Measurements from ENCODE around the gene ACVR1C.

ACVR1C gene

DNA sequence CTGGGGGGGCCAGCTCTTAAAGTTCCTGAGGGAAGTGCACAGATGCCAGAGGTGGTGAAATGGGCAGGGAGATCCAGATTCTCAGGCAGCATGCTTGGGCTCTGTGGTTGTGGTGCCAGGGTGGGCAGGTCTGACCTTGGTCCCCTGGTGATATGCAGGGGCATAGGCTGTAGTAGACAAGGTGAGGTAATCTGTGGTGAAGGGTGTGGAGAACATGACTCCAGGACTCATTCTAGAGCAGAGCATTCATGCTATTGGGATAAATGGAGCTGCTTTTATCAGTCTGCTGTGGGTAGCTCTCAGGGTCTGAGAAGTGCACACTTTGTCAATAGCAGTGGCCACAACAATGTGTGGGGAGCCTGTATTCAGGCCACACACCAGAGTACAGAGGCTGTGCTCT is 16.9 kb downstream of the ACVR1C start:
- H3K9me3 ChIP-seq (ENCODE audit: insufficient read depth, low read depth, low read length), result no peaks in the 10 kb centered on the region

DNA sequence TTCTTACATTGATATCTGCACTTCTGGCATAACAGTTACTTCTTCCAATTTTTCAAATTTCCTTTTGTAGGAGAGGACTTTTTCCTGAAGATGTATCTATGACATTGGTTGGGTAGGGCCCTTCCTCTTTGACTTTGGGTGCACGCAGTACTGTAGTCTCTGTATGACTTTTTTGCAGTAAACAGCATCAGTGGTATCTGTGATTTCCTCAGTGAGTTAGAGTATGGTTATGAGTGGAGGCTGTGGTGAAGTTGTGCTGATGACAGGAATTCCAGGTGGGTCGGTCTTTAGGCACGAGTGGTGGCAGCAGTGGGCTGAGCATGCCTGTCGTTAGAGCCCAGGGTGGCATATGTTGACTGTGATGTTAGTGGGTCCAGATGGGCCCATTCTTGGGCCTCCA is 17.6 kb downstream of the ACVR1C start:
- Histone ChIP-seq H3F3A (ENCODE audit: low read depth) (no peaks in the 10 kb centered on the region), H3K4me2 (ENCODE audit: low read depth, low read length, poor library complexity, severe bottlenecking) (no peak overlapping the region), H3K36me3 (ENCODE audit: insufficient read depth, low read length) (no peaks in the 10 kb centered on the region), H4K20me1 (ENCODE audit: insufficient read depth, low read length, poor library complexity, severe bottlenecking) (no peaks in the 10 kb centered on the region), H3K9ac (ENCODE audit: low read depth, low read length, poor library complexity, severe bottlenecking) (no peak overlapping the region), H3K4me3 (ENCODE audit: low read length, poor library complexity, severe bottlenecking) (no peak overlapping the region), H3K9me3 (ENCODE audit: insufficient read depth, low read depth, low read length) (no peaks in the 10 kb centered on the region), H3K4me1 (ENCODE audit: insufficient read depth, low read length, poor library complexity, severe bottlenecking) (no peaks in the 10 kb centered on the region), H3K27me3 (ENCODE audit: insufficient read depth, low read length, poor library complexity, severe bottlenecking) (no peaks in the 10 kb centered on the region), H3K9me2 (replicated peaks; ENCODE audit: low read depth, low read length) (no peaks in the 10 kb centered on the region), H3K79me2 (ENCODE audit: insufficient read depth, low read length) (no peaks in the 10 kb centered on the region), H2AFZ (ENCODE audit: low read length) (no peak overlapping the region)
- TF ChIP-seq, protein P1, sequence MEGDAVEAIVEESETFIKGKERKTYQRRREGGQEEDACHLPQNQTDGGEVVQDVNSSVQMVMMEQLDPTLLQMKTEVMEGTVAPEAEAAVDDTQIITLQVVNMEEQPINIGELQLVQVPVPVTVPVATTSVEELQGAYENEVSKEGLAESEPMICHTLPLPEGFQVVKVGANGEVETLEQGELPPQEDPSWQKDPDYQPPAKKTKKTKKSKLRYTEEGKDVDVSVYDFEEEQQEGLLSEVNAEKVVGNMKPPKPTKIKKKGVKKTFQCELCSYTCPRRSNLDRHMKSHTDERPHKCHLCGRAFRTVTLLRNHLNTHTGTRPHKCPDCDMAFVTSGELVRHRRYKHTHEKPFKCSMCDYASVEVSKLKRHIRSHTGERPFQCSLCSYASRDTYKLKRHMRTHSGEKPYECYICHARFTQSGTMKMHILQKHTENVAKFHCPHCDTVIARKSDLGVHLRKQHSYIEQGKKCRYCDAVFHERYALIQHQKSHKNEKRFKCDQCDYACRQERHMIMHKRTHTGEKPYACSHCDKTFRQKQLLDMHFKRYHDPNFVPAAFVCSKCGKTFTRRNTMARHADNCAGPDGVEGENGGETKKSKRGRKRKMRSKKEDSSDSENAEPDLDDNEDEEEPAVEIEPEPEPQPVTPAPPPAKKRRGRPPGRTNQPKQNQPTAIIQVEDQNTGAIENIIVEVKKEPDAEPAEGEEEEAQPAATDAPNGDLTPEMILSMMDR (conservative IDR thresholded peaks at IDR 0.05; ENCODE audit: low read length), result no peak
- TF ChIP-seq EZH2phosphoT487 (IDR thresholded peaks at IDR 0.05; ENCODE audit: borderline replicate concordance), result no peak

More for the DNA sequence above, 16.9 kb downstream of the ACVR1C start:
- no peak overlapping the region for H2AFZ ChIP-seq (ENCODE audit: low read length)
- TF ChIP-seq, protein P1 (conservative IDR thresholded peaks at IDR 0.05; ENCODE audit: low read length), result no peak
- no peak for TF ChIP-seq EZH2phosphoT487 (IDR thresholded peaks at IDR 0.05; ENCODE audit: borderline replicate concordance)
- H3K9me2 ChIP-seq (replicated peaks; ENCODE audit: low read depth, low read length), result no peaks in the 10 kb centered on the region
- no peak overlapping the region for H3K9ac ChIP-seq (ENCODE audit: low read depth, low read length, poor library complexity, severe bottlenecking)
- no peaks in the 10 kb centered on the region for H3K4me1 ChIP-seq (ENCODE audit: insufficient read depth, low read length, poor library complexity, severe bottlenecking)
- H3K27me3 ChIP-seq (ENCODE audit: insufficient read depth, low read length, poor library complexity, severe bottlenecking), result no peaks in the 10 kb centered on the region
- no peak overlapping the region for H3K4me2 ChIP-seq (ENCODE audit: low read depth, low read length, poor library complexity, severe bottlenecking)
- H3K79me2 ChIP-seq (ENCODE audit: insufficient read depth, low read length), result no peaks in the 10 kb centered on the region
- H3F3A ChIP-seq (ENCODE audit: low read depth), result no peaks in the 10 kb centered on the region
- H4K20me1 ChIP-seq (ENCODE audit: insufficient read depth, low read length, poor library complexity, severe bottlenecking), result no peaks in the 10 kb centered on the region
- no peaks in the 10 kb centered on the region for H3K36me3 ChIP-seq (ENCODE audit: insufficient read depth, low read length)
- no peak overlapping the region for H3K4me3 ChIP-seq (ENCODE audit: low read length, poor library complexity, severe bottlenecking)

DNA sequence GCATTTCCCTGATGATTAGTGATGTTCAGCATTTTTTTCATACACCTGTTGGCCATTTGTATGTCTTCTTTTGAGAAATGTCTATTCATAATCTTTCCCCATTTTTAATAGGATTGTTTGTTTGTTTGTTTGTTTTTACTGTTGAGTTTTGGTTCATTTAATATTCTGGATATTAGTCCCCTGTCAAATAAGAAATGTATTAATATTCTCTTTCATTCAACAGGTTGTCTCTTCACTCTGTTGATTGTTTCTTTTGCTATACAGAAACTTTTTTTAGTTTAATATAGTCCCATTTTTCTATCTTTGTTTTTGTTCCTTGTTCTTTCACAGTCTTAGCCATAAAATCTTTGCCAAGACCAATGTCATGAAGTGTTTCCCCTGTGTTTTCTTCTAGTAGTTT is 22.1 kb downstream of the ACVR1C start:
- no peaks in the 10 kb centered on the region for H3K27me3 ChIP-seq (ENCODE audit: insufficient read depth, low read length, poor library complexity, severe bottlenecking)
- no peak overlapping the region for H3K9ac ChIP-seq (ENCODE audit: low read depth, low read length, poor library complexity, severe bottlenecking)
- H3K4me2 ChIP-seq (ENCODE audit: low read depth, low read length, poor library complexity, severe bottlenecking), result no peak overlapping the region
- TF ChIP-seq EZH2phosphoT487 (IDR thresholded peaks at IDR 0.05; ENCODE audit: borderline replicate concordance), result no peak
- TF ChIP-seq, protein P1 (conservative IDR thresholded peaks at IDR 0.05; ENCODE audit: low read length), result no peak
- no peaks in the 10 kb centered on the region for H3K4me1 ChIP-seq (ENCODE audit: insufficient read depth, low read length, poor library complexity, severe bottlenecking)
- H3K79me2 ChIP-seq (ENCODE audit: insufficient read depth, low read length), result no peaks in the 10 kb centered on the region
- no peaks in the 10 kb centered on the region for H4K20me1 ChIP-seq (ENCODE audit: insufficient read depth, low read length, poor library complexity, severe bottlenecking)
- no peaks in the 10 kb centered on the region for H3K36me3 ChIP-seq (ENCODE audit: insufficient read depth, low read length)
- H3K9me3 ChIP-seq (ENCODE audit: insufficient read depth, low read depth, low read length), result no peaks in the 10 kb centered on the region
- H3F3A ChIP-seq (ENCODE audit: low read depth), result no peaks in the 10 kb centered on the region
- no peak overlapping the region for H3K4me3 ChIP-seq (ENCODE audit: low read length, poor library complexity, severe bottlenecking)
- no peak overlapping the region for H2AFZ ChIP-seq (ENCODE audit: low read length)
- H3K9me2 ChIP-seq (replicated peaks; ENCODE audit: low read depth, low read length), result no peaks in the 10 kb centered on the region

All from Loucy (cell line).